Occipital lobe (tissue), 3 donors: ENCODE results near the gene TSPY8. TPM values are rescaled to one million over a fixed set of nuclear protein-coding genes. Genes with fewer than 3 reads are reported as not detected.
"Not testable (repeated sequence)": the region's sequence is repeated elsewhere in the genome, so short reads cannot be mapped to it uniquely, and the experiment has no call there.

Source experiments
- DNase-seq: peaks from one replicate; lab custom pipeline; 2025; lab: John Stamatoyannopoulos, UW
- small RNA-seq: library from RNA; depleted of rRNA; stranded (forward); fragments of <200 nt; gene quantifications from one replicate; pipeline ENCODE3, GENCODE V24; 2014
- total RNA-seq: library from RNA; depleted of rRNA; stranded (reverse); fragments of >200 nt; gene quantifications from one replicate; pipeline ENCODE4 v1.2.3, GENCODE V29; 2014

The TSPY8 gene
- not detected for total RNA-seq

DNA sequence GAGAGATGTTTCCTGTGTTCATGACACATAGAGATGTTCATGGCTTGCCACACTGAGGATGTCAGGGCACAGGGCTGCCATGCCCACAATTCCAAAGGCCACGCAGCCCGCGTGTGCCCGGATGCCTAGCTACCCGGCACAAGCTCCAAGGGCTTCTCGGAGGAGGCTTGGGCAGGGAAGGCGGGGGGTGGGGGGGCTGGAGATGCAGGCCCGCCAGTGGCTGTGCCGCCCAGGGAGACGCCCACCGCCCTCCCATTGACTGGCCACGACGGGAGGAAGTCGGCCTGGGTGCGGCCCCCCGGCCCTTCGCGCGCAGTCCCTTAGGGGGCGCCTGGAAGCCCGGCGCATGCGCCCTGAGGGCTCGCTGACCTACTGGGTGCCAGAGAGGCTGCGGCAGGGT, at the start of gene TSPY8:
Gene TSPY8 (plus strand): TSS at position 301 of the 400 bp plus-strand sequence. CDS start 46 bp downstream, at position 347.
- not testable (repeated sequence) for DNase-seq

DNA sequence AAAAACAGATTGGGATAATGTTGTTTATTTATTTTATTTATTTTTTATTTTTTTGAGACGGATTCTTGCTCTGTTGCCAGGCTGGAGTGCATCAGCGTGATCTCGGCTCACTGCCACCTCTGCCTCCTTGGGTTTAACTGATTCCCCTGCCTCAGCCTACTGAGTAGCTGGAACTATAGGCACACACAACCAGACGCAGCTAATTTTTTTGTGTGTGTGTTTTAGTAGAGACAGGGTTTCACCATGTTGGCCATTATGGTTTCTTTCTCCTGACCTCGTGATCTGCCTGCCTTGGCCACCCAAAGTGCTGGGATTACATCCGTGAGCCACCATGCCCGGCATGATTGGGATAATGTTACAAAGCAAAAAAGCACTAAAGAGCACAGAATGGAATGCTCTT, 36.6 kb upstream of the TSPY8 start:
- no peak for DNase-seq

DNA sequence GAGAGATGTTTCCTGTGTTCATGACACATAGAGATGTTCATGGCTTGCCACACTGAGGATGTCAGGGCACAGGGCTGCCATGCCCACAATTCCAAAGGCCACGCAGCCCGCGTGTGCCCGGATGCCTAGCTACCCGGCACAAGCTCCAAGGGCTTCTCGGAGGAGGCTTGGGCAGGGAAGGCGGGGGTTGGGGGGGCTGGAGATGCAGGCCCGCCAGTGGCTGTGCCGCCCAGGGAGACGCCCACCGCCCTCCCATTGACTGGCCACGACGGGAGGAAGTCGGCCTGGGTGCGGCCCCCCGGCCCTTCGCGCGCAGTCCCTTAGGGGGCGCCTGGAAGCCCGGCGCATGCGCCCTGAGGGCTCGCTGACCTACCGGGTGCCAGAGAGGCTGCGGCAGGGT, 20.4 kb upstream of the TSPY8 start, which contains the start of gene TSPY4:
Gene TSPY4 (plus strand): TSS at position 301 of the 400 bp plus-strand sequence. CDS start 46 bp downstream, at position 347.
- DNase-seq = not testable (repeated sequence)

DNA sequence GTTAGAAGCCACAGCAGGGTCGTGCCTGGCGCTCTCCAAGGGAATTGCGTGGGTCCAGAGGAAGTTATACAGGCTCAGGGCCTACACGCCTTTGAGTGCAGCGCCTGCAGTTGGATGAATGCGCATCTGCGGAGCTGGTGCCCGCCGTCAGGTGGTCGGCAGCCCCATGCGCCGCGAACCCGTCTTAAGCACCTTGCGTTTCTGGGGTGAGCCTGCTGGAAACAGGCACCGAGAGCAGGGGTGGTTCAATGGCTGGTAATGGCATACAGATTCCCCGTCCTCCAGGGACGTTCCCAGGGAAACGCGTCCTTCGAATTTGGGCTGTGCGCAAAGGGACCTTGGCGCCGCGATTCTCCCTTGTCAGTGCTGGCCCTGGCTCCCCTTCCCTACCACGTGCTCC, 38.9 kb downstream of the TSPY8 start:
- DNase-seq = not testable (repeated sequence)

- not testable (repeated sequence) for DNase-seq
Measured at GRCh38 chrY:9398121-9398520, 40.5 kb downstream of the TSPY8 start, which contains the start of gene TSPY3. TSS of gene TSPY3 (plus strand) at chrY:9398421. CDS start at chrY:9398467, 46 bp downstream.

Small RNA genes lying within 50 kb of the gene (small RNA-seq; reads per million reads assigned to genes)
- not detected for gene AC006158.1

Other genes starting within 250 kb of the TSPY8 start
- not detected for gene TSPY4, start 20.3 kb upstream of the TSPY8 start, total RNA-seq
- gene TSPY3, start 40.6 kb downstream of the TSPY8 start, total RNA-seq = not detected
- gene TSPY1, start 109.2 kb downstream of the TSPY8 start, total RNA-seq = not detected
- not detected for gene TSPY9, start 129.5 kb downstream of the TSPY8 start, total RNA-seq
- gene TSPY10, start 170.1 kb downstream of the TSPY8 start, total RNA-seq = not detected